RWPE1 (cell line): ENCODE measurements around the gene PRKCH.

ENCODE experiments used
- CTCF ChIA-PET: fragments of 350-600 bp; sonication (Branson Sonifier 250); formaldehyde crosslinking; extraction: SDS; loops from one replicate; lab custom pipeline; 2021; lab: Yijun Ruan, JAX
- POLR2A ChIA-PET: fragments of 400-600 bp; formaldehyde crosslinking; extraction: SDS; loops from one replicate; lab custom pipeline; 2020; ENCODE audit warnings: antibody characterized with exemption; ENCODE audit not compliant: low non-redundant PET; lab: Yijun Ruan, JAX
- DNase-seq: peaks from one replicate; pipeline ENCODE4 v3.0.0; 2012; ENCODE audit warnings: low spot score
- H3K27ac ChIP-seq: fragments of 450-650 bp; 2 replicates; pipeline ENCODE4 v1.5.1; 2017
- CTCF ChIP-seq: fragments of 450-650 bp; conservative IDR thresholded peaks from 2 replicates; pipeline ENCODE4 v1.5.1; 2017; ENCODE audit warnings: low read depth, mild to moderate bottlenecking

Gene PRKCH

GRCh38 chr14:61343471-61343870, 22.1 kb downstream of the PRKCH start:
- POLR2A ChIA-PET: no interaction called here

GRCh38 chr14:61343991-61344405, 22.6 kb downstream of the PRKCH start:
- no peak for TF ChIP-seq CTCF
- POLR2A ChIA-PET: no interaction called here
- H3K27ac ChIP-seq: peak overlapping the region; percentile 60
- CTCF ChIA-PET: interaction anchor here (0.6 kb wide), 1 partner anchor 39 kb away, joined by 5 read pairs; no protein-coding TSS in a partner anchor
- no peak for DNase-seq

More at GRCh38 chr14:61343471-61343870, 22.1 kb downstream of the PRKCH start:
- no peak for DNase-seq
- no peak for TF ChIP-seq CTCF
- CTCF ChIA-PET: interaction anchor here (0.6 kb wide), 1 partner anchor 39 kb away, joined by 5 read pairs; no protein-coding TSS in a partner anchor
- no peak overlapping the region; the same call in 1 of the 2 replicates for H3K27ac ChIP-seq

- ChIA-PET POLR2A (no interaction called here), CTCF (no interaction called here)
- no peak for TF ChIP-seq CTCF
- no peak for DNase-seq
- H3K27ac ChIP-seq: peak overlapping the region; percentile 60
Measured at GRCh38 chr14:61344437-61345150, 23.2 kb downstream of the PRKCH start.

DNA sequence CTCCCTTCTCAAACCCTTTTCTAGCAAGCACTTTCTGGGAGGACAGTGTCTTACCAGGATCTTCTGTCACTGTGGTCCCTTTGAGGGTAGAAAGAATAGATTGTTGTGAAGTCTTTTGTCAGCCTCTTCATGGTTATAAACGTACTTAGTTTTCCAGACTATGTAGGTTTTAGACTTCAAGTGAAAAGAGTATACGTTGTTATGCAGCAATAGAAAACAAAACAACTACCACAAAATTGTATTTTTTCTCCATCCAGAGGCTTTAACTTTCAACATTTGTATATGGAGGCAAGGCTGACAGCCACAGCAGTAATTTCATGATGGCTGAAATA, 23.7 kb downstream of the PRKCH start:
- DNase-seq: no peak
- H3K27ac ChIP-seq: no peak overlapping the region
- ChIA-PET CTCF (interaction anchor here (1.0 kb wide), 1 partner anchor 10 kb away, joined by 5 read pairs; no protein-coding TSS in a partner anchor), POLR2A (no interaction called here)
- no peak for TF ChIP-seq CTCF

GRCh38 chr14:61346221-61346620, 24.8 kb downstream of the PRKCH start:
- H3K27ac ChIP-seq: no peak overlapping the region
- TF ChIP-seq CTCF: no peak
- DNase-seq: peak; percentile 38
- ChIA-PET CTCF (interaction anchor here (1.0 kb wide), 1 partner anchor 11 kb away, joined by 5 read pairs; no protein-coding TSS in a partner anchor), POLR2A (no interaction called here)

GRCh38 chr14:61346793-61347192, 25.4 kb downstream of the PRKCH start:
- DNase-seq: no peak
- no peak for TF ChIP-seq CTCF
- POLR2A ChIA-PET: no interaction called here
- H3K27ac ChIP-seq: no peak overlapping the region
- CTCF ChIA-PET: interaction anchor here (0.7 kb wide), 1 partner anchor 219 kb away, joined by 4 read pairs; no protein-coding TSS in a partner anchor
